Measurements from ENCODE around the gene NPIPB2. TPM values are rescaled to one million over a fixed set of nuclear protein-coding genes. Genes with fewer than 3 reads are reported as not detected.

The NPIPB2 gene
- polyA plus RNA-seq, 1 donor (not counting 4 experiments of a cell fraction or from before 2014, with no cell fraction given): 5.5 TPM

- Histone ChIP-seq H4K20me1 (ENCODE audit: control insufficient read depth, extremely low read depth, insufficient read depth, low read length) (peaks cover 2% of the 10 kb centered on the region), H2AFZ (ENCODE audit: control insufficient read depth, low read length) (no peak overlapping the region), H3K9me1 (ENCODE audit: control insufficient read depth, extremely low read depth, insufficient read depth, low read length) (no peaks in the 10 kb centered on the region), H3K4me3 (ENCODE audit: control insufficient read depth in 2 of 3, extremely low read depth in 1 of 3, insufficient read depth in 2 of 3, low read depth in 1 of 3, low read length in 3 of 3) (no peak overlapping the region), H3K4me2 (ENCODE audit: control insufficient read depth, extremely low read depth, insufficient read depth, low read depth, low read length) (no peak overlapping the region), H3K4me1 (ENCODE audit: control insufficient read depth, extremely low read depth, insufficient read depth, low read length) (no peaks in the 10 kb centered on the region), H3K79me2 (ENCODE audit: control insufficient read depth, insufficient read depth, low read length) (peaks cover 45% of the 10 kb centered on the region), H3K27me3 (ENCODE audit: control insufficient read depth, extremely low read depth, insufficient read depth, low read length) (no peaks in the 10 kb centered on the region), H3K9me3 (ENCODE audit: control insufficient read depth, low read depth, low read length) (no peaks in the 10 kb centered on the region), H3K36me3 (ENCODE audit: control insufficient read depth in 2 of 2, extremely low read depth in 1 of 2, insufficient read depth in 2 of 2, low read length in 2 of 2) (peaks cover 20 to 27% of the 10 kb centered on the region in 2 experiments), H3K27ac (ENCODE audit: control insufficient read depth, insufficient read depth, low read length) (no peak overlapping the region), H3K9ac (ENCODE audit: control insufficient read depth, extremely low read depth, insufficient read depth, low read length) (no peak overlapping the region)
- TF ChIP-seq EZH2 (IDR thresholded peaks at IDR 0.05; ENCODE audit: low read length) (no peak), CTCF (optimal IDR thresholded peaks at IDR 0.05 in 1 of 3, IDR thresholded peaks at IDR 0.05 in 1 of 3, conservative IDR thresholded peaks at IDR 0.05 in 1 of 3; ENCODE audit: extremely low read depth in 1 of 3, insufficient read depth in 2 of 3, low read length in 3 of 3) (no peak)
- FAIRE-seq (no peak), DNase-seq (ENCODE audit: low read depth, low spot score) (no peak)
- dilution Hi-C loops (cut with MboI; ENCODE audit: extremely low pct_ligation_motif_present, low sequenced_read_pairs): no loop called here
These were observed 48.3 kb downstream of the NPIPB2 start for GRCh38 chr16:11893571-11893970.

- Histone ChIP-seq H3K4me1 (ENCODE audit: control insufficient read depth, extremely low read depth, insufficient read depth, low read length) (no peaks in the 10 kb centered on the region), H3K4me2 (ENCODE audit: control insufficient read depth, extremely low read depth, insufficient read depth, low read depth, low read length) (no peak overlapping the region), H3K27me3 (ENCODE audit: control insufficient read depth, extremely low read depth, insufficient read depth, low read length) (no peaks in the 10 kb centered on the region), H3K27ac (ENCODE audit: control insufficient read depth, insufficient read depth, low read length) (no peak overlapping the region), H3K4me3 (ENCODE audit: control insufficient read depth in 2 of 3, extremely low read depth in 1 of 3, insufficient read depth in 2 of 3, low read depth in 1 of 3, low read length in 3 of 3) (no peak overlapping the region), H3K79me2 (ENCODE audit: control insufficient read depth, insufficient read depth, low read length) (peaks cover 37% of the 10 kb centered on the region), H3K9me1 (ENCODE audit: control insufficient read depth, extremely low read depth, insufficient read depth, low read length) (no peaks in the 10 kb centered on the region), H4K20me1 (ENCODE audit: control insufficient read depth, extremely low read depth, insufficient read depth, low read length) (peaks cover 2% of the 10 kb centered on the region), H2AFZ (ENCODE audit: control insufficient read depth, low read length) (no peak overlapping the region), H3K9me3 (ENCODE audit: control insufficient read depth, low read depth, low read length) (no peaks in the 10 kb centered on the region), H3K36me3 (ENCODE audit: control insufficient read depth in 2 of 2, extremely low read depth in 1 of 2, insufficient read depth in 2 of 2, low read length in 2 of 2) (peaks cover 23 to 27% of the 10 kb centered on the region in 2 experiments), H3K9ac (ENCODE audit: control insufficient read depth, extremely low read depth, insufficient read depth, low read length) (no peak overlapping the region)
- TF ChIP-seq EZH2 (IDR thresholded peaks at IDR 0.05; ENCODE audit: low read length) (no peak), CTCF (optimal IDR thresholded peaks at IDR 0.05 in 1 of 3, IDR thresholded peaks at IDR 0.05 in 1 of 3, conservative IDR thresholded peaks at IDR 0.05 in 1 of 3; ENCODE audit: extremely low read depth in 1 of 3, insufficient read depth in 2 of 3, low read length in 3 of 3) (no peak)
- dilution Hi-C loops (cut with MboI; ENCODE audit: extremely low pct_ligation_motif_present, low sequenced_read_pairs): no loop called here
- no peak for FAIRE-seq
- no peak for DNase-seq (ENCODE audit: low read depth, low spot score)
These were observed 49.1 kb downstream of the NPIPB2 start for GRCh38 chr16:11892761-11893160.
